ENCODE results near the gene KRT16. TPM values are rescaled to one million over a fixed set of nuclear protein-coding genes. Genes with fewer than 3 reads are reported as not detected.

Gene KRT16
- total and polyA plus RNA-seq, 10 of the 15 experiments (the other 5 are each of a cell fraction or from before 2014, with no cell fraction given), result 0.07 TPM; not detected in 9

DNA sequence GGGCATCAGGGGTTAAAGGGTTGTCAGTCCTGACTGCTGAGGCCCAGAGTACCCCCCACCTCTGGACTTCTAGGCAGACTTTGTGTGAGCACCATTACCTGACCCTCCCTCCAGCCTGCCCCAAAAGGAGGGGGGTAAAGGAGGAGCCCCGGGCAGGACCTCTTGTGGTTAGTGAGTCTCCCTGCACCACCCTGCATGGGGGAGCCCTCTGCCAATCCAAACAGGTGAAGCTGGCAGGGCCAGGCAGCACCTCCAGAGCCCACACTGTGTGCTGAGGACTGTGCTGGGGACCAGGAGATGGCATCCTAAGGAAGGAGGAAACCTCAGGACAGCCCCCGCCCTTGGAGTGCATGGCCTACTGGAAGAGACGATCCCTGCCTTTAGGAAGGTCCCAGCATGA lies 23.3 kb downstream of the KRT16 start:
- Histone ChIP-seq H3K4me3 (no peak overlapping the region), H2AFZ (ENCODE audit: control insufficient read depth, low read depth, low read length) (no peak overlapping the region), H4K20me1 (ENCODE audit: control insufficient read depth, insufficient read depth) (no peaks in the 10 kb centered on the region), H3K4me1 (ENCODE audit: control insufficient read depth, insufficient read depth, low read length) (no peaks in the 10 kb centered on the region), H3K27ac (ENCODE audit: control insufficient read depth, insufficient read depth) (no peak overlapping the region), H3K27me3 (replicated peaks in 1 of 2; ENCODE audit: control insufficient read depth in 2 of 2, insufficient read depth in 2 of 2, low read length in 1 of 2) (peaks cover 0 to 3% of the 10 kb centered on the region in 2 experiments; a peak in 2 of 4 replicates), H3K36me3 (ENCODE audit: control insufficient read depth in 2 of 2, insufficient read depth in 2 of 2, low read length in 1 of 2) (no peaks in the 10 kb centered on the region), H3K9ac (ENCODE audit: control insufficient read depth, insufficient read depth, low read length) (no peak overlapping the region), H3K9me3 (replicated peaks; ENCODE audit: control insufficient read depth, insufficient read depth, low read length) (no peaks in the 10 kb centered on the region), H3K79me2 (ENCODE audit: control insufficient read depth, insufficient read depth, low read length) (no peaks in the 10 kb centered on the region), H3K4me2 (ENCODE audit: control insufficient read depth, insufficient read depth) (no peak overlapping the region)
- ChIA-PET CTCF (interaction anchor here (1.4 kb wide), 1 partner anchor 10 kb away, joined by 3 read pairs; no protein-coding TSS in a partner anchor), RAD21 (ENCODE audit: unreplicated experiment) (interaction anchor here (0.5 kb wide), 1 partner anchor 52 kb away, joined by 3 read pairs; no protein-coding TSS in a partner anchor), POLR2A (no interaction called here), SMC1A (ENCODE audit: uncharacterized antibody, unreplicated experiment) (no interaction called here)
- BruUV-seq (replicated peaks), result no TSS peak
- DNase-seq (ENCODE audit: low read depth, low spot score) (no peak), FAIRE-seq (no peak), ATAC-seq (no peak)
- 14% methylated on average over 3 of the region's 3 CpGs for WGBS (ENCODE audit: insufficient coverage, insufficient replicate concordance, low lambda C conversion rate, missing lambda C conversion rate)
- no peak for TF ChIP-seq YBX1 (IDR thresholded peaks at IDR 0.05)
- TF ChIP-seq, protein P1, sequence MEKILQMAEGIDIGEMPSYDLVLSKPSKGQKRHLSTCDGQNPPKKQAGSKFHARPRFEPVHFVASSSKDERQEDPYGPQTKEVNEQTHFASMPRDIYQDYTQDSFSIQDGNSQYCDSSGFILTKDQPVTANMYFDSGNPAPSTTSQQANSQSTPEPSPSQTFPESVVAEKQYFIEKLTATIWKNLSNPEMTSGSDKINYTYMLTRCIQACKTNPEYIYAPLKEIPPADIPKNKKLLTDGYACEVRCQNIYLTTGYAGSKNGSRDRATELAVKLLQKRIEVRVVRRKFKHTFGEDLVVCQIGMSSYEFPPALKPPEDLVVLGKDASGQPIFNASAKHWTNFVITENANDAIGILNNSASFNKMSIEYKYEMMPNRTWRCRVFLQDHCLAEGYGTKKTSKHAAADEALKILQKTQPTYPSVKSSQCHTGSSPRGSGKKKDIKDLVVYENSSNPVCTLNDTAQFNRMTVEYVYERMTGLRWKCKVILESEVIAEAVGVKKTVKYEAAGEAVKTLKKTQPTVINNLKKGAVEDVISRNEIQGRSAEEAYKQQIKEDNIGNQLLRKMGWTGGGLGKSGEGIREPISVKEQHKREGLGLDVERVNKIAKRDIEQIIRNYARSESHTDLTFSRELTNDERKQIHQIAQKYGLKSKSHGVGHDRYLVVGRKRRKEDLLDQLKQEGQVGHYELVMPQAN (conservative IDR thresholded peaks at IDR 0.05), result no peak
- TF ChIP-seq ZNF384 (IDR thresholded peaks at IDR 0.05; ENCODE audit: borderline replicate concordance, low read depth, low read length), result no peak
- TF ChIP-seq LARP7 (IDR thresholded peaks at IDR 0.05), result no peak
- TF ChIP-seq YY1 (IDR thresholded peaks at IDR 0.05; ENCODE audit: low read depth, low read length), result no peak
- no peak for TF ChIP-seq TCF7 (IDR thresholded peaks at IDR 0.05; ENCODE audit: borderline replicate concordance)
- no peak for TF ChIP-seq ZBED1 (IDR thresholded peaks at IDR 0.05; ENCODE audit: borderline replicate concordance)
- no peak for TF ChIP-seq NFXL1 (IDR thresholded peaks at IDR 0.05; ENCODE audit: borderline replicate concordance)
- TF ChIP-seq ESRRA (IDR thresholded peaks at IDR 0.05; ENCODE audit: low read length), result no peak
- TF ChIP-seq TCF3 (IDR thresholded peaks at IDR 0.05; ENCODE audit: borderline replicate concordance, insufficient read depth, low read depth, low read length), result no peak
- in situ Hi-C loops (cut with MboI) (no loop called here), intact Hi-C loops (cut with micrococcal nuclease; ENCODE audit: unreplicated experiment) (no loop called here)
